Astrocyte (in vitro differentiated cells and primary cell): Measurements from ENCODE around the gene USP34.

ENCODE experiments used
- CTCF ChIP-seq: IDR thresholded peaks from 2 replicates; pipeline ENCODE4 v1.5.1; 2011; ENCODE audit warnings: low read depth, mild to moderate bottlenecking, inconsistent platforms, low read length, moderate library complexity; ENCODE audit not compliant: insufficient read depth
- EZH2 ChIP-seq: IDR thresholded peaks from 2 replicates; pipeline ENCODE4 v1.6.1; 2012; ENCODE audit warnings: mild to moderate bottlenecking, low read length, inconsistent platforms; ENCODE audit not compliant: insufficient read depth

GRCh38 chr2:61193670-61194561 lies 277.0 kb downstream of the USP34 start:
- TF ChIP-seq CTCF (no peak), EZH2 (no peak)
